Suprapubic skin (tissue), 4 donors: ENCODE measurements around the gene FKBP1A. TPM values are rescaled to one million over a fixed set of nuclear protein-coding genes. Genes with fewer than 3 reads are reported as not detected.

Experiments
- DNase-seq, 2 donors: peaks; one replicate each; pipeline ENCODE4 v3.0.0-alpha.2; 2019; ENCODE audit warnings: low spot score in 2 of 2
- H3K27ac ChIP-seq: fragments of 200-600 bp; sonication (generic); one replicate; pipeline ENCODE4 v1.5.1; 2019
- H3K27me3 ChIP-seq: fragments of 200-600 bp; sonication (generic); one replicate; pipeline ENCODE4 v1.5.1; 2019
- H3K36me3 ChIP-seq: fragments of 200-600 bp; sonication (generic); one replicate; pipeline ENCODE4 v1.5.1; 2019
- H3K4me1 ChIP-seq: fragments of 200-600 bp; sonication (generic); one replicate; pipeline ENCODE4 v1.5.1; 2019
- H3K4me3 ChIP-seq: fragments of 200-600 bp; sonication (generic); one replicate; pipeline ENCODE4 v1.5.1; 2019; ENCODE audit warnings: mild to moderate bottlenecking
- H3K9me3 ChIP-seq: fragments of 200-600 bp; sonication (generic); one replicate; pipeline ENCODE4 v1.5.1; 2019
- CTCF ChIP-seq, 2 donors: fragments of 200-600 bp in 1 of 2; fragments of 450-650 bp in 1 of 2; sonication (generic) in 1 of 2; IDR thresholded peaks; one replicate each; pipeline ENCODE4 v1.5.1; 2016 to 2019; ENCODE audit warnings: antibody characterized with exemption in 2 of 2, mild to moderate bottlenecking in 1 of 2, moderate library complexity in 1 of 2
- EP300 ChIP-seq: sonication (generic); formaldehyde crosslinking; IDR thresholded peaks from one replicate; pipeline ENCODE4 v1.6.1; 2017; ENCODE audit warnings: antibody characterized with exemption
- POLR2A ChIP-seq, 2 donors: fragments of 450-650 bp; IDR thresholded peaks; one replicate each; pipeline ENCODE4 v1.6.1; 2017; ENCODE audit warnings: antibody characterized with exemption in 2 of 2, mild to moderate bottlenecking in 2 of 2, moderate library complexity in 2 of 2
- POLR2AphosphoS5 ChIP-seq, 3 donors: sonication (generic); formaldehyde crosslinking; IDR thresholded peaks; one replicate each; pipeline ENCODE4 v1.6.1; 2017; ENCODE audit warnings: antibody characterized with exemption in 3 of 3
- WGBS: methylation state at CpG from one replicate; pipeline ENCODE4 v1.1.5; 2018; 5-methylcytosine and 5-hydroxymethylcytosine counted together
- total RNA-seq, 4 donors: library from RNA; depleted of rRNA; stranded (reverse); fragments of >200 nt; gene quantifications; one replicate each; pipeline ENCODE4 v1.1.0, GENCODE V29; 2016

FKBP1A gene
- total RNA-seq, 4 donors from 2014 or later: 100.0 to 151 (median 115) TPM

- TF ChIP-seq CTCF (IDR thresholded peaks at IDR 0.05) (no peak), EP300 (no peak), POLR2AphosphoS5 (IDR thresholded peaks at IDR 0.05) (no peak), POLR2A (IDR thresholded peaks at IDR 0.05) (no peak)
- no peak for DNase-seq
- H3K36me3 ChIP-seq: peaks cover 17% of the 10 kb centered on the region
- H3K27ac ChIP-seq: no peak overlapping the region
- 90% methylated on average over 8 of the region's 8 CpGs for WGBS
- H3K4me1 ChIP-seq: no peaks in the 10 kb centered on the region
- H3K27me3 ChIP-seq: no peaks in the 10 kb centered on the region
- H3K9me3 ChIP-seq: no peaks in the 10 kb centered on the region
- H3K4me3 ChIP-seq: no peak overlapping the region
These were observed 43.4 kb upstream of the FKBP1A start for GRCh38 chr20:1436263-1436662.

- H3K27me3 ChIP-seq: no peaks in the 10 kb centered on the region
- no peaks in the 10 kb centered on the region for H3K9me3 ChIP-seq
- H3K4me3 ChIP-seq: no peak overlapping the region
- no peak overlapping the region for H3K27ac ChIP-seq
- TF ChIP-seq CTCF (IDR thresholded peaks at IDR 0.05) (no peak), POLR2AphosphoS5 (IDR thresholded peaks at IDR 0.05) (no peak), POLR2A (IDR thresholded peaks at IDR 0.05) (no peak), EP300 (no peak)
- H3K4me1 ChIP-seq: no peaks in the 10 kb centered on the region
- H3K36me3 ChIP-seq: peaks cover 7% of the 10 kb centered on the region
- no peak for DNase-seq
These were observed 42.5 kb upstream of the FKBP1A start for GRCh38 chr20:1435337-1435699.

- no peak overlapping the region for H3K4me3 ChIP-seq
- no peaks in the 10 kb centered on the region for H3K4me1 ChIP-seq
- TF ChIP-seq EP300 (no peak), POLR2A (IDR thresholded peaks at IDR 0.05) (no peak), POLR2AphosphoS5 (IDR thresholded peaks at IDR 0.05) (no peak), CTCF (IDR thresholded peaks at IDR 0.05) (no peak)
- H3K9me3 ChIP-seq: no peaks in the 10 kb centered on the region
- H3K27ac ChIP-seq: no peak overlapping the region
- no peak for DNase-seq
- H3K27me3 ChIP-seq: no peaks in the 10 kb centered on the region
- H3K36me3 ChIP-seq: peaks cover 3% of the 10 kb centered on the region
- WGBS: 61% methylated on average over 2 of the region's 2 CpGs
These were observed 41.9 kb upstream of the FKBP1A start for GRCh38 chr20:1434571-1435336.

GRCh38 chr20:1431158-1431557, 38.3 kb upstream of the FKBP1A start:
- Histone ChIP-seq H3K27me3 (no peaks in the 10 kb centered on the region), H3K4me1 (no peaks in the 10 kb centered on the region), H3K27ac (no peak overlapping the region), H3K9me3 (no peaks in the 10 kb centered on the region), H3K4me3 (no peak overlapping the region), H3K36me3 (no peaks in the 10 kb centered on the region)
- no peak for TF ChIP-seq EP300
- no peak for TF ChIP-seq CTCF (IDR thresholded peaks at IDR 0.05)
- no peak for TF ChIP-seq POLR2AphosphoS5 (IDR thresholded peaks at IDR 0.05)
- no peak for TF ChIP-seq POLR2A (IDR thresholded peaks at IDR 0.05)
- WGBS: 55% methylated on average over 1 of the region's 1 CpG
- DNase-seq: no peak

GRCh38 chr20:1430004-1430451, 37.2 kb upstream of the FKBP1A start:
- Histone ChIP-seq H3K27me3 (no peaks in the 10 kb centered on the region), H3K4me3 (no peak overlapping the region), H3K36me3 (no peaks in the 10 kb centered on the region), H3K4me1 (no peaks in the 10 kb centered on the region), H3K27ac (no peak overlapping the region), H3K9me3 (no peaks in the 10 kb centered on the region)
- TF ChIP-seq POLR2AphosphoS5 (IDR thresholded peaks at IDR 0.05): no peak
- no peak for TF ChIP-seq CTCF (IDR thresholded peaks at IDR 0.05)
- no peak for TF ChIP-seq EP300
- TF ChIP-seq POLR2A (IDR thresholded peaks at IDR 0.05): no peak
- no peak for DNase-seq
- WGBS: 86% methylated on average over 1 of the region's 1 CpG
